ENCODE results near the gene PDK4.
"Not testable (repeated sequence)": the region's sequence is repeated elsewhere in the genome, so short reads cannot be mapped to it uniquely, and the experiment has no call there.

PDK4 gene

GRCh38 chr7:95569720-95570119 lies 26.6 kb downstream of the PDK4 start:
- DNase-seq (ENCODE audit: low read depth in 2 of 2), result no peak

- no peak for DNase-seq (ENCODE audit: low read depth in 2 of 2)
These were observed 35.6 kb downstream of the PDK4 start for GRCh38 chr7:95560674-95561073.

GRCh38 chr7:95558864-95559263 lies 37.5 kb downstream of the PDK4 start:
- no peak for DNase-seq (ENCODE audit: low read depth in 2 of 2)

- DNase-seq (ENCODE audit: low read depth in 2 of 2), result no peak
These were observed 39.5 kb downstream of the PDK4 start for GRCh38 chr7:95556777-95557176.

- DNase-seq (ENCODE audit: low read depth in 2 of 2), result no peak
These were observed 42.4 kb downstream of the PDK4 start for GRCh38 chr7:95553939-95554338.

- DNase-seq (ENCODE audit: low read depth in 2 of 2), result not testable (repeated sequence)
These were observed 44.0 kb downstream of the PDK4 start for GRCh38 chr7:95552010-95552926.

- DNase-seq (ENCODE audit: low read depth in 2 of 2), result no peak
These were observed 45.8 kb downstream of the PDK4 start for GRCh38 chr7:95550546-95550945.

GRCh38 chr7:95549818-95550529 lies 46.3 kb downstream of the PDK4 start:
- DNase-seq (ENCODE audit: low read depth in 2 of 2), result no peak

GRCh38 chr7:95547361-95548348 lies 48.7 kb downstream of the PDK4 start:
- no peak for DNase-seq (ENCODE audit: low read depth in 2 of 2)

- DNase-seq (ENCODE audit: low read depth in 2 of 2), result no peak
These were observed 49.7 kb downstream of the PDK4 start for GRCh38 chr7:95546647-95547046.

- DNase-seq (ENCODE audit: low read depth in 2 of 2), result no peak
These were observed 50.6 kb downstream of the PDK4 start for GRCh38 chr7:95545673-95546072.

- DNase-seq (ENCODE audit: low read depth in 2 of 2), result no peak
These were observed 51.2 kb downstream of the PDK4 start for GRCh38 chr7:95545007-95545615.

- DNase-seq (ENCODE audit: low read depth in 2 of 2), result no peak
These were observed 52.1 kb downstream of the PDK4 start for GRCh38 chr7:95544171-95544570.

- no peak for DNase-seq (ENCODE audit: low read depth in 2 of 2)
These were observed 53.0 kb downstream of the PDK4 start for GRCh38 chr7:95543312-95543711.

- no peak for DNase-seq (ENCODE audit: low read depth in 2 of 2)
These were observed 56.0 kb downstream of the PDK4 start for GRCh38 chr7:95540366-95540765.

- no peak for DNase-seq (ENCODE audit: low read depth in 2 of 2)
These were observed 56.9 kb downstream of the PDK4 start for GRCh38 chr7:95539426-95539825.

GRCh38 chr7:95537468-95537867 lies 58.8 kb downstream of the PDK4 start:
- no peak for DNase-seq (ENCODE audit: low read depth in 2 of 2)

- no peak for DNase-seq (ENCODE audit: low read depth in 2 of 2)
These were observed 59.5 kb downstream of the PDK4 start for GRCh38 chr7:95536656-95537311.

- no peak for DNase-seq (ENCODE audit: low read depth in 2 of 2)
These were observed 60.7 kb downstream of the PDK4 start for GRCh38 chr7:95535662-95536061.

- no peak for DNase-seq (ENCODE audit: low read depth in 2 of 2)
These were observed 61.5 kb downstream of the PDK4 start for GRCh38 chr7:95534796-95535195.
